ENCODE measurements around the gene NRIP2.

Gene NRIP2

GRCh38 chr12:2844786-2845185 lies 10.0 kb upstream of the NRIP2 start:
- no peak for DNase-seq

- no peak for DNase-seq
These were observed 8.1 kb upstream of the NRIP2 start for GRCh38 chr12:2842948-2843347.

- no peak for DNase-seq
These were observed 6.3 kb upstream of the NRIP2 start for GRCh38 chr12:2841056-2841650.

- DNase-seq = no peak
These were observed 1.7 kb upstream of the NRIP2 start for GRCh38 chr12:2836574-2836973.

GRCh38 chr12:2835691-2836403 lies 1.0 kb upstream of the NRIP2 start:
- DNase-seq = no peak

GRCh38 chr12:2833810-2834209 lies 1.0 kb downstream of the NRIP2 start:
- no peak for DNase-seq

- DNase-seq = no peak
These were observed 1.5 kb downstream of the NRIP2 start for GRCh38 chr12:2833327-2833726.

- no peak for DNase-seq
These were observed 2.2 kb downstream of the NRIP2 start for GRCh38 chr12:2832550-2833127.

- no peak for DNase-seq
These were observed 5.6 kb downstream of the NRIP2 start for GRCh38 chr12:2829275-2829674.

GRCh38 chr12:2826721-2827515 lies 7.9 kb downstream of the NRIP2 start:
- no peak for DNase-seq

GRCh38 chr12:2826036-2826435 lies 8.8 kb downstream of the NRIP2 start:
- DNase-seq = no peak

- DNase-seq = no peak
These were observed 9.7 kb downstream of the NRIP2 start for GRCh38 chr12:2825132-2825531.

- no peak for DNase-seq
These were observed 10.3 kb downstream of the NRIP2 start for GRCh38 chr12:2824541-2824940.

- DNase-seq = no peak
These were observed 11.4 kb downstream of the NRIP2 start for GRCh38 chr12:2823483-2823882.

GRCh38 chr12:2820432-2820831 lies 14.4 kb downstream of the NRIP2 start:
- no peak for DNase-seq

- no peak for DNase-seq
These were observed 15.0 kb downstream of the NRIP2 start for GRCh38 chr12:2819810-2820209.

- peak; percentile 65 for DNase-seq
These were observed 21.3 kb downstream of the NRIP2 start for GRCh38 chr12:2813214-2814185.

GRCh38 chr12:2812290-2813213 lies 22.3 kb downstream of the NRIP2 start, which contains the start of gene ITFG2:
Gene ITFG2 (plus strand): TSS chr12:2812668. CDS start chr12:2812761, 93 bp downstream.
- DNase-seq = peak; percentile 99

- no peak for DNase-seq
These were observed 23.0 kb downstream of the NRIP2 start for GRCh38 chr12:2811801-2812200.

GRCh38 chr12:2806700-2807099 lies 28.1 kb downstream of the NRIP2 start:
- no peak for DNase-seq

GRCh38 chr12:2805143-2805520 lies 29.7 kb downstream of the NRIP2 start:
- no peak for DNase-seq

All from HCEC 1CT (cell line).